ENCODE data around the gene DSG3.

Gene DSG3

DNA sequence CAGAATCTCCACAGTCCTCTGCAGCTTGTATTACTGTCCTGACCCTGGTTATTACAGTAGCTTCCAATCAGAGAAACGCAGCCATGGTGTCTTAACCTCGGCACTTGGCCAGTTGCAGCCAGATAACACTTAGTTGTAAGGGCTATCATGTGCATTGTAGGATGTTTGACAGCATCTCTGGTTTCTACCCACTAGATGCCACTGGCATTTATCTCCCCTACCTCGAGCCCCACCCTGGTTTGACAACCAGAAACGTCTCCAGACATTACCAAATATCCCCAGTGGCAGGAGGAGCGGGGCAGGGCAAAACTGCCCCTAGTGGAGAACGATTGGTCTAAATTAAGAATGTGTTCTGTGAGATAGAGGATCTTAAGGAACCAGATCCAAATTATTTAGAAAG, 63.6 kb downstream of the DSG3 start:
- FAIRE-seq (no peak), DNase-seq (ENCODE audit: insufficient read length, low spot score) (no peak)

DNA sequence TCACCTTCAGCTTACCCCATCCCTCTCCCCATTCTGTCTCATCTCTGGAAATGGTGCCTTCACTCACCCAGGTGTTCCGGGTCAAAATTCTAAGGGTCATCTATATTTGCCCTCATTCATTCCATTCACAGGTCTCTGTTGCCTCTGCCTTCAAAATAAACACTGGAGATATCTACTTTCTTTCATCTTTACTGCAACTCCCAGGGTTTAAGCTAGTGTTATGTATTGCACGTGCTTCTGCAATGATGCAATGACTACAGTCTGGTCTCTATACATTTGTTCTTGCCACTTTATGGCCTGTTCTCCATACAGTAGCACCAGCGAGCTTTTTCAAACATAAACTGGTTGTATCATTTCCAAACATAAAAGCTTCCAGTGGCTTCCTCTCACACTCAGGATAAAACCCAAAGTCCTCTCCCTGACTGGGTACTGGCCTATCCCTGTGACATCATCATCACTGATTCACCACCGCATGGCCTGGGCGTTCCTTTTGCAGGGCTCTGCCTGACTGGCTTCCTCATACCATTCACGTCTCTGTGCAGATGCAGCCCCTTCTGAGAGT, 64.7 kb downstream of the DSG3 start:
- DNase-seq (ENCODE audit: insufficient read length, low spot score), result no peak
- no peak for FAIRE-seq

- DNase-seq (ENCODE audit: insufficient read length, low spot score) (no peak), FAIRE-seq (no peak)
These were observed 65.8 kb downstream of the DSG3 start for GRCh38 chr18:31513189-31513935.

- DNase-seq (ENCODE audit: insufficient read length, low spot score) (no peak), FAIRE-seq (no peak)
These were observed 68.9 kb downstream of the DSG3 start for GRCh38 chr18:31516437-31516836.

DNA sequence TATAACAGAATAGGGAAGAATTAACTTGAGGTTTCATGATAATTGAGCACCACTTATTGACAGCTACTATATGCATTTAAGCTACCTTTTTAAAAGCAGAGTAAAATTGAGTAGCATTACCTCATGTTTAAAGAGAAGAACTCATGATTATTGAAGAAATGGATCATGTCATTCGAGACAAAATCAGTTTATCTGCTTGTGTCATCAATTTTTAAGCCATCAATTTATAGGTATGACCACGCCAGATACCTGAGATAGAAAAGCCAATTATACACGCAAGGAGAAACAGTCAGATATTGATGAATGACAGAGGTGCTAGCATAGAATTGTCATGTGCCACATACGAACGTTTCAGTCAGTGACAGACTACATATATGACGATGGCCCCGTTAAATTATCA, 78.8 kb downstream of the DSG3 start:
- DNase-seq (ENCODE audit: insufficient read length, low spot score) (no peak), FAIRE-seq (no peak)
